Activated CD4-positive, alpha-beta memory T cell treated with anti-CD3 and anti-CD28 coated beads, Interleukin-2, amount 10 ng/mL, durations not matched to agents 7 days and 5 days (primary cell): ENCODE measurements around the gene TTC3. TPM values are rescaled to one million over a fixed set of nuclear protein-coding genes. Genes with fewer than 3 reads are reported as not detected.
"Not testable (repeated sequence)": the region's sequence is repeated elsewhere in the genome, so short reads cannot be mapped to it uniquely, and the experiment has no call there.

ENCODE experiments used
- CTCF ChIA-PET: fragments of 350-600 bp; sonication (Branson Sonifier 250); formaldehyde crosslinking; loops from one replicate; lab custom pipeline; 2021; ENCODE audit warnings: antibody characterized with exemption, inconsistent platforms; lab: Charles Lee
- POLR2A ChIA-PET: fragments of 350-600 bp; sonication (Branson Sonifier 250); formaldehyde crosslinking; loops from one replicate; lab custom pipeline; 2021; ENCODE audit warnings: antibody characterized with exemption; lab: Charles Lee
- DNase-seq: peaks from one replicate; pipeline ENCODE4 v3.0.0-alpha.2; 2020
- H3K27ac Mint-ChIP-seq: one replicate; pipeline ENCODE4 v1.8.0; 2021; ENCODE audit warnings: mild to moderate bottlenecking, mixed read lengths
- H3K27me3 Mint-ChIP-seq: one replicate; pipeline ENCODE4 v1.8.0; 2021; ENCODE audit warnings: mixed read lengths
- H3K36me3 Mint-ChIP-seq: one replicate; pipeline ENCODE4 v1.8.0; 2021; ENCODE audit warnings: low read depth, mixed read lengths
- H3K4me1 Mint-ChIP-seq: one replicate; pipeline ENCODE4 v1.8.0; 2021; ENCODE audit warnings: mixed read lengths
- H3K4me3 Mint-ChIP-seq: one replicate; pipeline ENCODE4 v1.8.0; 2021; ENCODE audit warnings: mild to moderate bottlenecking, mixed read lengths
- H3K9me3 Mint-ChIP-seq: one replicate; pipeline ENCODE4 v1.8.0; 2021; ENCODE audit warnings: mixed read lengths
- total RNA-seq, 2 experiments: library from RNA; stranded (reverse); gene quantifications; one replicate each; pipeline ENCODE4 v1.2.3, GENCODE V29; 2021

Gene TTC3
- total RNA-seq, 2 experiments from 2014 or later = 43.9 to 44.5 TPM

DNA sequence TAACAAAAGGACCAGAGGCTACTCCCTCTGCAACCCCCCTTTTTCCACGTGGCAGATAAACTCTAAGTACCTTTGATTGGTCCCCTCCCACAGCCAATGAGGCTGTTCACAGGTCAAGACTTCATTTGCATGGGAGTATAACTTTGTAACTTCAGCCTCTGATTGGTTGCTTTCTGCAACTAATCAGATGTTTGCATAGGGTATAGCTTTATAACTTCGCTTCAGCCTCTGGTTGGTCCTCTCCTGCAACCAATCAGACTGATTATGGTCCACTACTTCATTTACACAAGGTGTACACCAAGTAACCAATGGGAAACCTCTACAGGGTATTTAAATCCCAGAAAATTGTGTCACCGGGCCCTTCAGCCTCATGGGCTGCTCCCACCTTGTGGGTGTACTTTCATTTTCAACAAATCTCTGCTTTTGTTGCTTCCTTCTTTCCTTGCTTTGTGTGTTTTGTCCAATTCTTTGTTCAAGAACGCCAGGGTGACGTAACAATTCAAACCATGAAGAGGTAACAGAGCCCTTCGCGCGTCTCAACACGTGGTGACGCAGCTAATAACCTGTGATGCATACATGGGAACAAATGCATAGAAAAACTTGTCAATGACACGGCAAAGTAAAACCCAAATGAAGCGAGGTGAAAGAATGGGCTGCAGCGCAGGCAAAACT is 146.8 kb downstream of the TTC3 start:
- Mint-ChIP-seq H3K9me3 (peaks cover 2% of the 10 kb centered on the region), H3K27ac (peak overlapping the region; percentile 88), H3K4me3 (peak overlapping the region; percentile 84), H3K4me1 (peaks cover 44% of the 10 kb centered on the region), H3K27me3 (no peaks in the 10 kb centered on the region), H3K36me3 (peaks cover 33% of the 10 kb centered on the region)
- DNase-seq = peak; percentile 24
- ChIA-PET CTCF (interaction anchor here (1.0 to 1.6 kb wide), 5 partner anchors 24 to 149 kb away, joined by 3 to 9 read pairs (median 6); partner anchors contain the start of gene VPS26C), POLR2A (interaction anchor here (0.8 to 3.2 kb wide), 9 partner anchors 10 to 146 kb away, joined by 3 to 35 read pairs (median 7); partner anchors contain the start of genes DYRK1A and VPS26C)

GRCh38 chr21:37220433-37220980 is 147.5 kb downstream of the TTC3 start:
- peaks cover 50% of the 10 kb centered on the region for H3K4me1 Mint-ChIP-seq
- peak; percentile 49 for DNase-seq
- peak overlapping the region; percentile 88 for H3K27ac Mint-ChIP-seq
- H3K4me3 Mint-ChIP-seq = peak overlapping the region; percentile 84
- ChIA-PET CTCF (interaction anchor here (1.0 to 1.6 kb wide), 9 partner anchors 10 to 343 kb away, joined by 3 to 9 read pairs (median 5); partner anchors contain the start of gene VPS26C), POLR2A (interaction anchor here (0.7 to 3.2 kb wide), 12 partner anchors 9 to 148 kb away, joined by 3 to 35 read pairs (median 6); partner anchors contain the start of genes DYRK1A, PIGP, TTC3 and VPS26C)
- peaks cover 2% of the 10 kb centered on the region for H3K9me3 Mint-ChIP-seq
- no peaks in the 10 kb centered on the region for H3K27me3 Mint-ChIP-seq
- peaks cover 39% of the 10 kb centered on the region for H3K36me3 Mint-ChIP-seq

GRCh38 chr21:37220981-37221664 is 148.1 kb downstream of the TTC3 start:
- peaks cover 45% of the 10 kb centered on the region for H3K36me3 Mint-ChIP-seq
- peak overlapping the region; percentile 84 for H3K4me3 Mint-ChIP-seq
- no peaks in the 10 kb centered on the region for H3K27me3 Mint-ChIP-seq
- POLR2A ChIA-PET = interaction anchor here (0.7 to 3.2 kb wide), 12 partner anchors 9 to 149 kb away, joined by 3 to 35 read pairs (median 6); partner anchors contain the start of genes DYRK1A, PIGP, TTC3 and VPS26C
- H3K27ac Mint-ChIP-seq = peak overlapping the region; percentile 88
- CTCF ChIA-PET = interaction anchor here (1.0 to 1.6 kb wide), 7 partner anchors 9 to 343 kb away, joined by 4 to 9 read pairs (median 6); partner anchors contain the start of gene VPS26C
- DNase-seq = peak; percentile 92
- H3K9me3 Mint-ChIP-seq = peaks cover 2% of the 10 kb centered on the region
- peaks cover 56% of the 10 kb centered on the region for H3K4me1 Mint-ChIP-seq

GRCh38 chr21:37222248-37222647 is 149.2 kb downstream of the TTC3 start:
- H3K27ac Mint-ChIP-seq, H3K4me3 Mint-ChIP-seq, DNase-seq, CTCF ChIA-PET, H3K27me3 Mint-ChIP-seq, H3K9me3 Mint-ChIP-seq, POLR2A ChIA-PET: not testable (repeated sequence)
- H3K4me1 Mint-ChIP-seq = peaks cover 62% of the 10 kb centered on the region
- peaks cover 55% of the 10 kb centered on the region for H3K36me3 Mint-ChIP-seq

GRCh38 chr21:37223804-37224345 is 150.8 kb downstream of the TTC3 start:
- ChIA-PET POLR2A (interaction anchor here (0.9 to 1.1 kb wide), 2 partner anchors 33 to 147 kb away, joined by 3 read pairs; no protein-coding TSS in a partner anchor), CTCF (no interaction called here)
- Mint-ChIP-seq H3K4me1 (peaks cover 56% of the 10 kb centered on the region), H3K4me3 (no peak overlapping the region), H3K27ac (no peak overlapping the region), H3K27me3 (no peaks in the 10 kb centered on the region), H3K9me3 (peaks cover 2% of the 10 kb centered on the region), H3K36me3 (peaks cover 65% of the 10 kb centered on the region)
- no peak for DNase-seq

GRCh38 chr21:37224861-37225839 is 152.1 kb downstream of the TTC3 start:
- ChIA-PET POLR2A (interaction anchor here (0.6 to 1.8 kb wide), 10 partner anchors 11 to 146 kb away, joined by 3 to 6 read pairs (median 4); partner anchors contain the start of gene VPS26C), CTCF (interaction anchor here (0.6 to 0.9 kb wide), 2 partner anchors 22 to 43 kb away, joined by 3 read pairs; no protein-coding TSS in a partner anchor)
- Mint-ChIP-seq H3K36me3 (peaks cover 71% of the 10 kb centered on the region), H3K4me3 (peak overlapping the region; percentile 33), H3K27me3 (no peaks in the 10 kb centered on the region), H3K4me1 (peaks cover 48% of the 10 kb centered on the region), H3K9me3 (peaks cover 2% of the 10 kb centered on the region), H3K27ac (peak overlapping the region; percentile 64)
- peak; percentile 67 for DNase-seq

GRCh38 chr21:37226041-37226920 is 153.2 kb downstream of the TTC3 start:
- no peak for DNase-seq
- peaks cover 2% of the 10 kb centered on the region for H3K9me3 Mint-ChIP-seq
- peaks cover 44% of the 10 kb centered on the region for H3K4me1 Mint-ChIP-seq
- H3K27ac Mint-ChIP-seq = peak overlapping the region; percentile 64
- no peaks in the 10 kb centered on the region for H3K27me3 Mint-ChIP-seq
- ChIA-PET POLR2A (interaction anchor here (0.7 to 1.8 kb wide), 6 partner anchors 12 to 673 kb away, joined by 3 to 6 read pairs (median 4); partner anchors contain the start of gene VPS26C), CTCF (interaction anchor here (0.6 kb wide), 1 partner anchor 23 kb away, joined by 3 read pairs; no protein-coding TSS in a partner anchor)
- H3K4me3 Mint-ChIP-seq = no peak overlapping the region
- H3K36me3 Mint-ChIP-seq = peaks cover 79% of the 10 kb centered on the region

GRCh38 chr21:37227071-37228002 is 154.3 kb downstream of the TTC3 start:
- Mint-ChIP-seq H3K4me3 (no peak overlapping the region), H3K36me3 (peaks cover 83% of the 10 kb centered on the region), H3K27me3 (no peaks in the 10 kb centered on the region), H3K4me1 (peaks cover 37% of the 10 kb centered on the region), H3K27ac (peak overlapping the region; percentile 1), H3K9me3 (no peaks in the 10 kb centered on the region)
- CTCF ChIA-PET = no interaction called here
- no peak for DNase-seq
- POLR2A ChIA-PET = interaction anchor here (1.0 to 1.7 kb wide), 3 partner anchors 32 to 674 kb away, joined by 3 to 6 read pairs (median 3); no protein-coding TSS in a partner anchor

- H3K9me3 Mint-ChIP-seq = no peaks in the 10 kb centered on the region
- H3K27me3 Mint-ChIP-seq = no peaks in the 10 kb centered on the region
- ChIA-PET CTCF (no interaction called here), POLR2A (interaction anchor here (1.0 kb wide), 1 partner anchor 137 kb away, joined by 3 read pairs; no protein-coding TSS in a partner anchor)
- H3K27ac Mint-ChIP-seq = no peak overlapping the region
- H3K4me3 Mint-ChIP-seq = no peak overlapping the region
- DNase-seq = no peak
- peaks cover 33% of the 10 kb centered on the region for H3K4me1 Mint-ChIP-seq
- H3K36me3 Mint-ChIP-seq = peaks cover 86% of the 10 kb centered on the region
These were observed 154.9 kb downstream of the TTC3 start for GRCh38 chr21:37228003-37228400.
